Transverse colon (tissue), 4 donors: Measurements from ENCODE around the gene DOCK10.

Experiments
- CTCF ChIP-seq, 5 experiments: fragments of 200-600 bp in 3 of 5; fragments of 450-650 bp in 2 of 5; sonication (generic) in 3 of 5; IDR thresholded peaks; 1 replicate in 2 of 5; 2 replicates in 3 of 5; pipeline ENCODE4 v1.5.1; 2016 to 2017; ENCODE audit warnings: antibody characterized with exemption in 5 of 5, inconsistent platforms in 3 of 5, mild to moderate bottlenecking in 2 of 5, moderate library complexity in 1 of 5
- POLR2AphosphoS5 ChIP-seq, 3 donors: sonication (generic); formaldehyde crosslinking; IDR thresholded peaks; one replicate each; pipeline ENCODE4 v1.6.1; 2016; ENCODE audit warnings: antibody characterized with exemption in 3 of 3

- no peak for TF ChIP-seq CTCF (IDR thresholded peaks at IDR 0.05)
- no peak for TF ChIP-seq POLR2AphosphoS5 (IDR thresholded peaks at IDR 0.05)
These were observed 4.1 kb downstream of the DOCK10 start for GRCh38 chr2:225038231-225038523.
